Measurements from ENCODE around the gene HAP1. TPM values are rescaled to one million over a fixed set of nuclear protein-coding genes. Genes with fewer than 3 reads are reported as not detected.

HAP1 gene
- total and polyA plus RNA-seq, 12 donors: 0.03 to 0.18 TPM; not detected in 10

DNA sequence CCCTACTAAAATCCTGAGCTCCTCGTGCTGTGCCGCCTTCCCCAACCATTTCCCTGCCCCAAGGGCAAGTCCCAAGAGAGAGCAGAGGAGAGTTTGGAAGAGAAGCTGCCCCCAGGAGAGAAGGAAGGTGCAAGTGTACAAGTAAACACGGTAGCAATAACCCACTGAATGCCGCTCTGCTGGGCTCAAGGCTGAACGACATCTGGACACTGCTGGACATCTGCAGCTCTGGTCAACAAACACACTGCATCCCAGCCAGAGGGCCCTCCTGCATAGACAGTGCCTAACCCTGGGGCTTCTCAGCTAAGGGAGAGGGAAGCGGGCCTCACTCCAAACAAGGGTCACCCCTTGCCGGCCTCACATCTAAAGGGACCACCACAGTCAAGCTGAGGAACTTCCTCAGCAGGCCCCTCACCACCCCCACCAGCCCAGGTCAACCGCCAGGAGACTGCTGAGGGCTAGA is 39.3 kb upstream of the HAP1 start:
- Histone ChIP-seq H3K27me3 (no peaks in the 10 kb centered on the region), H3K4me3 (no peak overlapping the region), H3K4me1 (peaks cover 55 to 77% (median 69%) of the 10 kb centered on the region in 9 donors), H3K9me3 (no peaks in the 10 kb centered on the region), H3K27ac (peak overlapping the region; percentile 13 to 97 (median 92)), H3K36me3 (peaks cover 0 to 55% (median 27%) of the 10 kb centered on the region in 9 donors)
- 38 to 42% methylated on average over 8 of the region's 8 CpGs for WGBS, 2 donors
- intact Hi-C loops (cut with DNase I): loop anchor here in 2 of 10 donors (1.0 to 5.0 kb wide), 3 partner anchors 17 to 39 kb away; partner anchors contain the start of genes FKBP10 (in 1 of the 2) and P3H4 (in 1 of the 2)
- no peak for ATAC-seq
- DNase-seq: peak in 1 of 2 donors; percentile 38
- TF ChIP-seq, protein P1, sequence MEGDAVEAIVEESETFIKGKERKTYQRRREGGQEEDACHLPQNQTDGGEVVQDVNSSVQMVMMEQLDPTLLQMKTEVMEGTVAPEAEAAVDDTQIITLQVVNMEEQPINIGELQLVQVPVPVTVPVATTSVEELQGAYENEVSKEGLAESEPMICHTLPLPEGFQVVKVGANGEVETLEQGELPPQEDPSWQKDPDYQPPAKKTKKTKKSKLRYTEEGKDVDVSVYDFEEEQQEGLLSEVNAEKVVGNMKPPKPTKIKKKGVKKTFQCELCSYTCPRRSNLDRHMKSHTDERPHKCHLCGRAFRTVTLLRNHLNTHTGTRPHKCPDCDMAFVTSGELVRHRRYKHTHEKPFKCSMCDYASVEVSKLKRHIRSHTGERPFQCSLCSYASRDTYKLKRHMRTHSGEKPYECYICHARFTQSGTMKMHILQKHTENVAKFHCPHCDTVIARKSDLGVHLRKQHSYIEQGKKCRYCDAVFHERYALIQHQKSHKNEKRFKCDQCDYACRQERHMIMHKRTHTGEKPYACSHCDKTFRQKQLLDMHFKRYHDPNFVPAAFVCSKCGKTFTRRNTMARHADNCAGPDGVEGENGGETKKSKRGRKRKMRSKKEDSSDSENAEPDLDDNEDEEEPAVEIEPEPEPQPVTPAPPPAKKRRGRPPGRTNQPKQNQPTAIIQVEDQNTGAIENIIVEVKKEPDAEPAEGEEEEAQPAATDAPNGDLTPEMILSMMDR (IDR thresholded peaks at IDR 0.05): peak in 2 of 9 donors; percentile 6 to 25

DNA sequence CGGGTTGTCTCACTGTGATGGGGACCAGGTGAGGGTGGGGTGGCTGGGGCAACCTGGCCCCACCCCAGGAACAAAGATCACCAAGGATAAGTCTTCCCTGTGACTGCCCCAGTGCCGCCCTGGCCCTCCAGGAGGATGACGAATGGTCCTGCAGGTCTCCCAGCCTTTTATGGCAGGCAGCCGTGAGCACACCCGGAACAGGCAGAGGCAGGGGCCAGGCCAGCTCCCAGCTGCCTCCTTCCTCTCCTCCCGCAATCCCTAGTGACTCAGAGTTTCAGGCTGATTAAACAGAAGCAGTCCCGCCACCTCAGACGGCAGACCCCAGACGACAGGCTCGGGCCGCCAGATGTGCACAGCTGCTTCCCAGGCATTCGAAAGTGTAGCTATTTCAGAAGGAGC is 38.7 kb upstream of the HAP1 start:
- TF ChIP-seq, protein P1 (IDR thresholded peaks at IDR 0.05): no peak
- Histone ChIP-seq H3K4me3 (no peak overlapping the region), H3K27ac (peak overlapping the region; percentile 13 to 97 (median 92)), H3K9me3 (no peaks in the 10 kb centered on the region), H3K4me1 (peaks cover 54 to 71% (median 63%) of the 10 kb centered on the region in 9 donors), H3K36me3 (peaks cover 0 to 61% (median 33%) of the 10 kb centered on the region in 9 donors), H3K27me3 (no peaks in the 10 kb centered on the region)
- intact Hi-C loops (cut with DNase I): loop anchor here in 2 of 10 donors (1.0 to 5.0 kb wide), 3 partner anchors 16 to 39 kb away; partner anchors contain the start of genes FKBP10 (in 1 of the 2) and P3H4 (in 1 of the 2)
- ATAC-seq (peak; percentile 16 to 65 (median 46)), DNase-seq (peak; percentile 73 to 74)
- WGBS, 2 donors: 16 to 23% methylated on average over 12 of the region's 12 CpGs

DNA sequence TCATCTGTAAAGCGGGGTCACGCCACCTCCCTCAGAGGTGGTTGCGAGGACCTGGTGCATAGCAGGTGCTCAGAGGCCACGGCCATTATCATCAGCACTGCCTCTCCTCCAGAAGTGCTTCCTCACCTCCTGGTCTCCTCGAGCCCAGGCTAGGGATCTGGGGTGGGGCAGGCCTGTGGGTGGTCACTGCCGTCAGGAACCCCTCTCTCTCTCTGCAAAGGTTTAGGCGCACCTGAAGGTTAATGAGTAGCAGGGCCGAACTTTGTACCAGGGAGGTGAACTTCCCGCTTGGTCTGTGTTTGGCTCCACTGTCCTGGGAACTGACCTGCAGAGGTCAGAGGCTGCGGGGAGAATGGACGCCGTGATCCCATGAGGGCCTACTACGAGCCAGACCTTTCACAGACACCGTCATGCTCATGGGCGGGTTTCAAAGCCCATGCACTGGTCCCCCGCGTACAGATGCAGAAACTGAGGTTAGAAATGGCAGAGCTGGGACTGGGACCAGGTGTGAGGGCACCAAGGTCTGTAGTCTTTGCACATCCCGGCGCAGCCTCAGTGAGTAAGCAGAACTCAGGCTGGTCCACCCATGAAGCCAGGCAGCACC is 38.2 kb upstream of the HAP1 start:
- Histone ChIP-seq H3K36me3 (peaks cover 0 to 66% (median 38%) of the 10 kb centered on the region in 9 donors), H3K27ac (peak overlapping the region; percentile 13 to 97 (median 92)), H3K4me1 (peaks cover 49 to 66% (median 58%) of the 10 kb centered on the region in 9 donors), H3K4me3 (no peak overlapping the region), H3K9me3 (no peaks in the 10 kb centered on the region), H3K27me3 (no peaks in the 10 kb centered on the region)
- TF ChIP-seq, protein P1 (IDR thresholded peaks at IDR 0.05): no peak
- intact Hi-C loops (cut with DNase I): loop anchor here in 2 of 10 donors (1.0 to 5.0 kb wide), 3 partner anchors 16 to 40 kb away; partner anchors contain the start of genes FKBP10 (in 1 of the 2) and P3H4 (in 1 of the 2)
- WGBS, 2 donors: 81 to 82% methylated on average over 19 of the region's 19 CpGs
- ATAC-seq (no peak), DNase-seq (no peak)

DNA sequence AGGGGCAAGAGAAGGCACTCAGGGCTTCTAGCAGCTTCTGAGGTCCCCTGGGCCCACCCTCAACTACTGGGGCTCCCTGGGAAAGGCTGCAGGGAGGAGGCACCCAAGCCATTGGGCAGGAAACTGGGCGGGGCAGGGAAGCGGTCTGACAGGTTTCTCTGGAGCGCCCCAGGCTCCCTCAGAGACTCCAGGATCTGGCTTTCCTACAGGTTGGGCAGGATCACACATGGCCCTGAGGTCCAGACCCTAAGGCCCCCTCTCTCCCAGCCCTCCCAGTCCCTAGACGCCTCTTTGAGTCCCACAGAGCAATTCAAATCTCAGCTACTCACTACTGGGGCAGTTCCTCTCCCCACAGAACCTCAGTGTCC is 37.8 kb upstream of the HAP1 start:
- Histone ChIP-seq H3K36me3 (peaks cover 0 to 71% (median 42%) of the 10 kb centered on the region in 9 donors), H3K9me3 (no peaks in the 10 kb centered on the region), H3K27me3 (no peaks in the 10 kb centered on the region), H3K27ac (peak overlapping the region in 9 of 10 donors; percentile 64 to 97 (median 93)), H3K4me1 (peaks cover 44 to 61% (median 53%) of the 10 kb centered on the region in 9 donors), H3K4me3 (no peak overlapping the region)
- intact Hi-C loops (cut with DNase I): loop anchor here in 1 of 10 donors (2.0 to 5.0 kb wide), 2 partner anchors 15 to 40 kb away; partner anchors contain the start of genes FKBP10 and P3H4
- DNase-seq (no peak), ATAC-seq (no peak)
- TF ChIP-seq, protein P1 (IDR thresholded peaks at IDR 0.05): no peak
- 84 to 87% methylated on average over 4 of the region's 4 CpGs for WGBS, 2 donors

Data from heart right ventricle (tissue), 16 donors.